Activated CD8-positive, alpha-beta memory T cell treated with anti-CD3 and anti-CD28 coated beads for 48 hours (primary cell): ENCODE data around the gene HMGCLL1.

Source experiments
- DNase-seq, 3 experiments: peaks; one replicate each; pipeline ENCODE4 v3.0.0-alpha.2; 2020; ENCODE audit warnings: low read depth in 2 of 3, low spot score in 2 of 3

The HMGCLL1 gene

GRCh38 chr6:55578537-55579363, at the start of gene HMGCLL1:
TSS of gene HMGCLL1 (minus strand) at chr6:55579192. CDS start at chr6:55579055, 137 bp downstream.
- no peak for DNase-seq

- no peak for DNase-seq
Observed at GRCh38 chr6:55621993-55622392, 43.0 kb upstream of the HMGCLL1 start.

GRCh38 chr6:55621244-55621643, 42.3 kb upstream of the HMGCLL1 start:
- DNase-seq: no peak

GRCh38 chr6:55617272-55617671, 38.3 kb upstream of the HMGCLL1 start:
- no peak for DNase-seq

- no peak for DNase-seq
Observed at GRCh38 chr6:55604021-55604420, 25.0 kb upstream of the HMGCLL1 start.

- DNase-seq: no peak
Observed at GRCh38 chr6:55601120-55601519, 22.1 kb upstream of the HMGCLL1 start.

- no peak for DNase-seq
Observed at GRCh38 chr6:55594442-55594841, 15.4 kb upstream of the HMGCLL1 start.

GRCh38 chr6:55584654-55585354, 5.8 kb upstream of the HMGCLL1 start:
- no peak for DNase-seq

GRCh38 chr6:55576811-55577210, 2.2 kb downstream of the HMGCLL1 start:
- no peak for DNase-seq

- DNase-seq: no peak
Observed at GRCh38 chr6:55574556-55574955, 4.4 kb downstream of the HMGCLL1 start.

GRCh38 chr6:55569638-55570037, 9.4 kb downstream of the HMGCLL1 start:
- DNase-seq: no peak

GRCh38 chr6:55568808-55569439, 10.1 kb downstream of the HMGCLL1 start:
- no peak for DNase-seq

- no peak for DNase-seq
Observed at GRCh38 chr6:55567558-55567957, 11.4 kb downstream of the HMGCLL1 start.

- no peak for DNase-seq
Observed at GRCh38 chr6:55566036-55566710, 12.8 kb downstream of the HMGCLL1 start.

- DNase-seq: no peak
Observed at GRCh38 chr6:55562318-55562717, 16.7 kb downstream of the HMGCLL1 start.

- no peak for DNase-seq
Observed at GRCh38 chr6:55560290-55560885, 18.6 kb downstream of the HMGCLL1 start.

- DNase-seq: no peak
Observed at GRCh38 chr6:55557146-55557545, 21.8 kb downstream of the HMGCLL1 start.

- no peak for DNase-seq
Observed at GRCh38 chr6:55545791-55546190, 33.2 kb downstream of the HMGCLL1 start.

- no peak for DNase-seq
Observed at GRCh38 chr6:55543633-55544309, 35.2 kb downstream of the HMGCLL1 start.

- no peak for DNase-seq
Observed at GRCh38 chr6:55541024-55541423, 38.0 kb downstream of the HMGCLL1 start.
